ENCODE data around the gene FOXE1.
A peak's percentile ranks its signal among the peaks of the same experiment; 100 is the strongest.

The FOXE1 gene

GRCh38 chr9:97900103-97900737 is 47.2 kb downstream of the FOXE1 start:
- ChIA-PET CTCF (interaction anchor here (0.9 to 6.7 kb wide), 24 partner anchors 10 to 438 kb away, joined by 3 to 111 read pairs (median 5); partner anchors contain the start of genes TBC1D2, TRMO and XPA), POLR2A (no interaction called here)
- no peak for TF ChIP-seq CTCF (IDR thresholded peaks at IDR 0.05; ENCODE audit: control extremely low read depth, extremely low read depth, low read depth, missing control alignments)
- no peak for DNase-seq (ENCODE audit: extremely low spot score)

GRCh38 chr9:97900738-97901565 is 47.9 kb downstream of the FOXE1 start:
- TF ChIP-seq CTCF (IDR thresholded peaks at IDR 0.05; ENCODE audit: control extremely low read depth, extremely low read depth, low read depth, missing control alignments), result peak; percentile 77
- CTCF ChIA-PET, result interaction anchor here (0.9 to 6.7 kb wide), 29 partner anchors 9 to 439 kb away, joined by 3 to 111 read pairs (median 5); partner anchors contain the start of genes TBC1D2, TRMO and XPA
- peak; percentile 54 for DNase-seq (ENCODE audit: extremely low spot score)
- POLR2A ChIA-PET, result no interaction called here

GRCh38 chr9:97903177-97903576 is 50.2 kb downstream of the FOXE1 start:
- CTCF ChIA-PET, result interaction anchor here (1.7 to 6.7 kb wide), 4 partner anchors 13 to 436 kb away, joined by 5 to 111 read pairs (median 43); partner anchors contain the start of gene TRMO
- TF ChIP-seq CTCF (IDR thresholded peaks at IDR 0.05; ENCODE audit: control extremely low read depth, extremely low read depth, low read depth, missing control alignments), result no peak
- POLR2A ChIA-PET, result no interaction called here
- DNase-seq (ENCODE audit: extremely low spot score), result no peak

- CTCF ChIA-PET, result interaction anchor here (1.0 to 3.6 kb wide), 5 partner anchors 10 to 16 kb away, joined by 3 to 18 read pairs (median 5); partner anchors contain the start of gene TRMO
These were observed 51.7 kb downstream of the FOXE1 start for GRCh38 chr9:97904725-97905124.

GRCh38 chr9:97905228-97905627 is 52.2 kb downstream of the FOXE1 start:
- CTCF ChIA-PET, result interaction anchor here (1.0 to 3.6 kb wide), 8 partner anchors 9 to 191 kb away, joined by 3 to 18 read pairs (median 4); partner anchors contain the start of gene TRMO
- POLR2A ChIA-PET, result no interaction called here
- TF ChIP-seq CTCF (IDR thresholded peaks at IDR 0.05; ENCODE audit: control extremely low read depth, extremely low read depth, low read depth, missing control alignments), result no peak

More at GRCh38 chr9:97904725-97905124, 51.7 kb downstream of the FOXE1 start:
- no peak for DNase-seq (ENCODE audit: extremely low spot score)
- TF ChIP-seq CTCF (IDR thresholded peaks at IDR 0.05; ENCODE audit: control extremely low read depth, extremely low read depth, low read depth, missing control alignments), result no peak
- POLR2A ChIA-PET, result no interaction called here

More at GRCh38 chr9:97905228-97905627, 52.2 kb downstream of the FOXE1 start:
- no peak for DNase-seq (ENCODE audit: extremely low spot score)

All from GM10248 (cell line).